HG02588 (cell line): ENCODE data around the gene TNNC1.

Experiments
- ATAC-seq: cut with Tn5 transposase; IDR thresholded peaks from one replicate; pipeline ENCODE4 v1.9.1; 2021; ENCODE audit warnings: mild to moderate bottlenecking, moderate library complexity; ENCODE audit not compliant: unreplicated experiment

TNNC1 gene

GRCh38 chr3:52402706-52403270 is 51.1 kb downstream of the TNNC1 start:
- ATAC-seq, result no peak

- ATAC-seq, result no peak
Observed at GRCh38 chr3:52402101-52402521, 51.7 kb downstream of the TNNC1 start.

GRCh38 chr3:52401551-52401950 is 52.3 kb downstream of the TNNC1 start:
- no peak for ATAC-seq
